K562 (cell line): ENCODE data around the gene PPP1R10.

ENCODE experiments used
- NBN ChIP-seq: fragments of 450-650 bp; IDR thresholded peaks from 2 replicates; pipeline ENCODE4 v1.6.1; 2016; ENCODE audit warnings: low read depth, mild to moderate bottlenecking
- POLR2AphosphoS5 ChIP-seq: IDR thresholded peaks from 2 replicates; pipeline ENCODE4 v1.6.1; 2011; ENCODE audit warnings: mild to moderate bottlenecking, low read depth, low read length, moderate library complexity; ENCODE audit not compliant: control insufficient read depth, insufficient read depth
- ZNF586 ChIP-seq: fragments of 450-650 bp; formaldehyde crosslinking; conservative IDR thresholded peaks from 2 replicates; pipeline ENCODE4 v1.4.0; 2020; ENCODE audit warnings: mild to moderate bottlenecking, moderate library complexity
- TF ChIP-seq, protein P1 (sequence below): fragments of 250-450 bp; sonication (Bioruptor Pico); IDR thresholded peaks from 2 replicates; pipeline ENCODE4 v1.5.1; 2021; ENCODE audit warnings: mild to moderate bottlenecking
- TF ChIP-seq, protein P2 (sequence below), 2 experiments: fragments of 450-650 bp; IDR thresholded peaks; 2 replicates each; pipeline ENCODE4 v1.6.1; 2016; ENCODE audit warnings: mild to moderate bottlenecking in 2 of 2, borderline replicate concordance in 1 of 2, low read depth in 1 of 2, moderate library complexity in 1 of 2

DNA sequence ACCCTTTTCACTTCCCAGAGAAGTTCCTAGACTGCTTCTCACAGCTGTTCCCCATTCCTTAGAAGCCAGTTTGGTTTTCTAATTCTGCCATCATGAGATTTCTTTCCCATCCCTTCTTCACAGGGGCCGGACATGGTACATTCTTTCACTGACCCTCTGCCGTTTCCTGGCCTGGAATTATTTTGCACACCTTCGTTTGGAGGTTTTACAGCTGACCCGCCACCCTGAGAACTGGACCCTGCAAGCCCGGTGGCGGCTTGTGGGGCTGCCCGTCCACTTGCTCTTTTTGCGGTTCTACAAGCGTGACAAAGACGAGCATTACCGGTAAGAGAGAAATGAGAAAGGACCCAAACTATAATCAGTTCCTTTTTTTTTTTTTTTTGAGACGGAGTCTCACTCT lies 34.1 kb upstream of the PPP1R10 start:
- no peak for TF ChIP-seq NBN
- TF ChIP-seq POLR2AphosphoS5: no peak
- TF ChIP-seq ZNF586 (CRISPR knock-in tag): no peak
- TF ChIP-seq, protein P1, sequence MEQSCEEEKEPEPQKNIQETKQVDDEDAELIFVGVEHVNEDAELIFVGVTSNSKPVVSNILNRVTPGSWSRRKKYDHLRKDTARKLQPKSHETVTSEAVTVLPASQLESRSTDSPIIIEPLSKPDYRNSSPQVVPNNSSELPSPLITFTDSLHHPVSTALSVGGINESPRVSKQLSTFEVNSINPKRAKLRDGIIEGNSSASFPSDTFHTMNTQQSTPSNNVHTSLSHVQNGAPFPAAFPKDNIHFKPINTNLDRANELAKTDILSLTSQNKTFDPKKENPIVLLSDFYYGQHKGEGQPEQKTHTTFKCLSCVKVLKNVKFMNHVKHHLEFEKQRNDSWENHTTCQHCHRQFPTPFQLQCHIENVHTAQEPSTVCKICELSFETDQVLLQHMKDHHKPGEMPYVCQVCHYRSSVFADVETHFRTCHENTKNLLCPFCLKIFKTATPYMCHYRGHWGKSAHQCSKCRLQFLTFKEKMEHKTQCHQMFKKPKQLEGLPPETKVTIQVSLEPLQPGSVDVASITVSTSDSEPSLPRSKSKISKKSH: no peak
- TF ChIP-seq, protein P2, sequence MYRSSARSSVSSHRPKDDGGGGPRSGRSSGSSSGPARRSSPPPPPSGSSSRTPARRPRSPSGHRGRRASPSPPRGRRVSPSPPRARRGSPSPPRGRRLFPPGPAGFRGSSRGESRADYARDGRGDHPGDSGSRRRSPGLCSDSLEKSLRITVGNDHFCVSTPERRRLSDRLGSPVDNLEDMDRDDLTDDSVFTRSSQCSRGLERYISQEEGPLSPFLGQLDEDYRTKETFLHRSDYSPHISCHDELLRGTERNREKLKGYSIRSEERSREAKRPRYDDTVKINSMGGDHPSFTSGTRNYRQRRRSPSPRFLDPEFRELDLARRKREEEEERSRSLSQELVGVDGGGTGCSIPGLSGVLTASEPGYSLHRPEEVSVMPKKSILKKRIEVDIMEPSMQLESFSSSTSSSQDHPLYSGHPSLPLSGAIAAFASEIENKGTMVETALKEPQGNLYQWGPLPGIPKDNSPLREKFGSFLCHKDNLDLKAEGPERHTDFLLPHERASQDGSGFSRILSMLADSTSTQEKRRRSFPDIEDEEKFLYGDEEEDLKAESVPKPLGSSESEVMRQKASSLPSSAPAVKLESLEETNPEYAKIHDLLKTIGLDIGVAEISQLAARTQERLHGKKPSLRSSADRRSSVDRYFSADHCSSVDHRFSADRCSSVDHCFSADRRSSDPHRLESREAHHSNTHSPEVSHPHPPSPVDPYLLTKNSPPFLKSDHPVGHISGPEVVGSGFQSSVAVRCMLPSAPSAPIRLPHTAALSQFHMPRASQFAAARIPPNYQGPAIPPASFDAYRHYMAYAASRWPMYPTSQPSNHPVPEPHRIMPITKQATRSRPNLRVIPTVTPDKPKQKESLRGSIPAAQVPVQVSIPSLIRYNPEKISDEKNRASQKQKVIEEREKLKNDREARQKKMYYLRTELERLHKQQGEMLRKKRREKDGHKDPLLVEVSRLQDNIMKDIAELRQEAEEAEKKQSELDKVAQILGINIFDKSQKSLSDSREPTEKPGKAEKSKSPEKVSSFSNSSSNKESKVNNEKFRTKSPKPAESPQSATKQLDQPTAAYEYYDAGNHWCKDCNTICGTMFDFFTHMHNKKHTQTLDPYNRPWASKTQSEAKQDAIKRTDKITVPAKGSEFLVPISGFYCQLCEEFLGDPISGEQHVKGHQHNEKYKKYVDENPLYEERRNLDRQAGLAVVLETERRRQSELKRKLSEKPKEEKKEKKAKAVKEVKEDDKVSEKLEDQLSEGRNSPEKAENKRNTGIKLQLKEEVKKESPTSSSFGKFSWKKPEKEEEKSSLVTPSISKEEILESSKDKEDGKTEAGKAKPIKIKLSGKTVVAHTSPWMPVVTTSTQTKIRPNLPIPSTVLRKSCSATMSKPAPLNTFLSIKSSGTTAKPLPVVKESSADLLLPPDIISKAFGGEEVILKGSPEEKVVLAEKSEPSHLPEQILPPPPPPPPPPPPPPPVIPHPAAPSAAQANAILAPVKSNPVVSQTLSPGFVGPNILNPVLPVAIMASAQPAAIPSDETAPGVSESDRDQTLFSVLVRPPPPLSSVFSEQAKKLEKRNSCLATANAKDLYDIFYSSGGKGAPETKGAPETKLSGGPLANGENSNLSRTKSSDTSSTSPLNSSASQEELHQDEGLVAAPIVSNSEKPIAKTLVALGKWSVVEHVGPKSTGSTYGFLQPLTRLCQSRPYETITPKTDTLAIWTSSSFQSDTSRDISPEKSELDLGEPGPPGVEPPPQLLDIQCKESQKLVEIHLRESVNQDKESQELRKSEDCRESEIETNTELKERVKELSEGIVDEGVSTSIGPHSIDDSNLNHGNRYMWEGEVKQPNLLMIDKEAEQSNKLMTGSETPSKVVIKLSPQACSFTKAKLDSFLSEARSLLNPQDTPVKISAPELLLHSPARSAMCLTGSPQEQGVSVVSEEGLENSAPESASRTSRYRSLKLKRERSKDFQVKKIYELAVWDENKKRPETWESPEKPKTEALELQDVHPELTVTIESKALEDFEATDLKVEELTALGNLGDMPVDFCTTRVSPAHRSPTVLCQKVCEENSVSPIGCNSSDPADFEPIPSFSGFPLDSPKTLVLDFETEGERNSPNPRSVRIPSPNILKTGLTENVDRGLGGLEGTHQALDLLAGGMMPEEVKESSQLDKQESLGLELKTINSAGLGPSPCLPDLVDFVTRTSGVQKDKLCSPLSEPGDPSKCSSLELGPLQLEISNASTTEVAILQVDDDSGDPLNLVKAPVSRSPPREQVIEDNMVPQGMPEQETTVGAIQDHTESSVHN (IDR thresholded peaks at IDR 0.05; ENCODE audit: borderline replicate concordance in 1 of 2, low read depth in 1 of 2): no peak
